NOMO-1 treated with DMSO at 0.1 percent for 48 hours (cell line): ENCODE measurements around the gene MPC2.

Source experiments
- DNase-seq: peaks from one replicate; lab custom pipeline; 2025; ENCODE audit not compliant: unreplicated experiment; lab: John Stamatoyannopoulos, UW

The MPC2 gene

DNA sequence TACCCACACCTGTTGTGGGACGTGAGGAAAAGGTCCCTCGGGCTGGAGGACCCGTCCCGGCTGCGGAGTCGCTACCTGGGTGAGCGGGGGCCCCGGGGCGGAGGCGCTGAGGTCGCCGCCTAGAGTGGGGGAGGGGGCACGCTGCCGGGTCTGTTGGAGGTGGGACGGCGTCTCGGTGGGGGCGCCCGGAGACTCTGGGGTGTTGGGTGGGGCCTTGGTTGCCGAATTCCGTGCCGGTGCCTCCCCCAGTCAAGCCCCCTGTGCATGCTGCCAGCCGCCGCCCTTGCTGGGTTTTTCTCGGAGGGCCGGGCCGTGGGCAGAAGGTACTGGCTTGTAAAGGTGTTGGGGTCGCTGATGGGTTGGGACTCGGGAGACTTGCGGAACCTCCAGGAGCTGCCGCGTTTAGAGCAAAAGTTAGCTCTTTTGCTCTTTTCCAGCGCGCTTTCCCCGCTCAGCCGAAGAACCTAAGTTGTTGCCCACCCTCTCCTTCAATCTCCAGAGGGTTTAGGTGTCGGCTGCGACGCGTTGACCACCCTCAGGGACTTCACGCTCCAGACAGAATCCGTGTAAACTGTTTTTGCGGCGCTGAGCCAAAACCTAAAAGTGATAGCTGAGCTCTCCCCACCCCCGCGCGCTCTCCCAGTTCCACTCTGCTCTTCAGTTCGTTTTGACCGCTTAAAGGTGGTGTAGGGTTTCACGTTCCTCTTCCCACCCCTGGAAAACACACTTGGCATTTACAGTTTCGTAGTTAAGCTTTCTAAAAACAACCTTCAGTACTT, at the start of gene MPC2:
MPC2 (minus strand) TSS at position 143 of the 779 bp plus-strand sequence. CDS start 1,231 bp downstream, outside the sequence.
- peak; percentile 38 for DNase-seq

DNA sequence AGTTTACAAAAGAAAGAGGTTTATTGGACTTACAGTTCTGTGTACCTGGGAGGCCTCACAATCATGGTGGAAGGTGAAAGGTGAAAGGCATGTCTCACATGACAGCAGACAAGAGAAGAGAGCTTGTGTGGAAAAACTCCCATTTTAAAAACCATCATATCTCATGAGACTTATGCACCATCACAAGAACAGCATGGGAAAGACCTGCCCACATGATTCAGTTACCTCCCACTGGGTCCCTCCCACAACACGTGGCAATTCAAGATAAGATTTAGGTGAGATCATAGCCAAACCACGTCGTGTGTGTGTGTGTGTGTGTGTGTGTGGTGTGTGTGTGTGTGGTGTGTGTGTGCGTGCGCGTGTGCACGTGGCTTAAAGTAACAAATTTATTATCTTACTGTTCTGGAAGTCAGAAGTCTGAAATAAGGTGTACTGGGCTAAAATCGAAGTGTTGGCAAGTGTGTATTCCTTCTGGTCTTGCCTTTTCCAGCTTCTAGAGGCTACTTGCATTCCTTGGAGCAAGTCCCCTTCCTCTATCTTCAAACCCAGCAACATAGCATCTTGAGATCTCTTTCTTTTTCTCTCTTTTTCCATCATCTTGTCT, 48.1 kb upstream of the MPC2 start:
- no peak for DNase-seq

DNA sequence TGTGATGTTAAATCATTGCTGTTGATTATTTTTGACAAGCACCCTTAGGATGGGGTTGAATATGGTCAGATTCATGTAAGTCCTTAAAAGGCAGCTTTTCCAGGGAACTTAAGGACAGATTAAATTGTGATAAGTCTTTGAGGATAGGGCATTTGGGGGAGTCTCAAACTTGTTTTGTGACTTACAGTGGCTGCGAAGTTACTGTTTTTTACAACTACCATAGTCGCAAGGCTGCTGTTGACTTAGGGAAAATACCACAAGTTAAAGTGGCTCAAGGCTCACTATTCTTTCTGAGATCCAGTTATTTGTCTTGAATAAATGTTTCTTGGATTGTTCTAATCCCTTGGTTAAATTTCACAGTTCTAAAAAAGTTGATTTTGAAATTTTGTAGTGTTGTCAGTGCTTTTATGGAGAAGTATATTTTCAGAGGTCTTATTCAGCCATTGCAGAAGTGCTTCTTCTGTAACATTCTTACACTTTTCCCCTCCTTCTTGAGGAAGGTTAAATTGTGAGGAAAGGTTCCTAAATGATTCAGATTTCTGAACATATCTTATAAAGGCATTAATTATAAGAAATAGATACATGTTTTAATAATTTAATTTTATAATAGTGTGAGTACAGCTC, 47.0 kb upstream of the MPC2 start:
- no peak for DNase-seq

DNA sequence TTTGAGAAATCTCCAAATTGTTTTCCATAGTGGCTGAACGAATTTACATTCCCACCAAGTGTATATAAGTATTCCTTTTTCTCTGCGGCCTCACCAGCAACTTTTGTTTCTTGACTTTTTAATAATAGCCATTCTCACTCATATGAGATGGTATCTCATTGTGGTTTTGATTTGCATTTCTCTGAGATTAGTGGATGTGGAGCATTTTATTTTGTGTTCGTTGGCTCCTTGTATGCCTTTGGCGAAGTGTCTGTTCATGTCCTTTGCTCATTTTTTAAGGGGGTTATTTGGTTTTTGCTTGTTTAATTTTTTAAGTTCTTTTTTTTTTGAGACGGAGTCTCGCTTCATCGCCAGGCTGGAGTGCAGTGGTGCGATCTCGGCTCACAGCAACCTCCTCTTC, 45.1 kb upstream of the MPC2 start:
- DNase-seq, result no peak

DNA sequence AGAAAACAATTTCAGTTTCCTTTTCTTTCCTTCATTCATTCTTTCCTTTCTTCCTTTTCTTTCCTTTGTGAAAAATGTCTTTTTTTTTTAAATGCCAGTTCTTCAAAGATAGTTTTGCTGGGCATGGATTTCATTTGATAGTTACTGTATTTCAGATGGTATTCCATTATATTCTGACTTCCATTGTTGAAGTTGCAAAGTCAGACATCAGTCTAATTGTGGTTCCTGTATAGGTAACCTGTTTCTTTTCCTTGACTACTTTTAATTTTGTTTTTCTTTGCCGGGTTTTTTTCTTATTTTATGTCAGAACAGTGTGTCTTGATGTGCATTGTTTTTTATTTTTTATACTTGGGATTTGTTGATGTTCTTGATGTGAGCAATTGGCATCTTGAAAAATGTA, 40.4 kb upstream of the MPC2 start:
- no peak for DNase-seq

DNA sequence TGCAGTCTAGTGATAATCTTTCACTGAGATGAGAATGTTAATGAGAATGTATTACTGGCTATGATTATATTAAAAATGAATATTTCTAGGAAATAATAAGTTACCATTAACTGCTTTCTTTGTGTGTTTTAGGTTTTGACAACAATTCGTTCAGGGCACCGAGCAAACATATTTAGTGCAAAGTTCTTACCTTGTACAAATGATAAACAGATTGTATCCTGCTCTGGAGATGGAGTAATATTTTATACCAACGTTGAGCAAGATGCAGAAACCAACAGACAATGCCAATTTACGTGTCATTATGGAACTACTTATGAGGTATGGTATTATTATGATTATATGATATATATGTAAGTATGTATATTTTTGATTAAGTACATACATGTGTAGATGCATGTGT, 37.8 kb upstream of the MPC2 start:
- no peak for DNase-seq

DNA sequence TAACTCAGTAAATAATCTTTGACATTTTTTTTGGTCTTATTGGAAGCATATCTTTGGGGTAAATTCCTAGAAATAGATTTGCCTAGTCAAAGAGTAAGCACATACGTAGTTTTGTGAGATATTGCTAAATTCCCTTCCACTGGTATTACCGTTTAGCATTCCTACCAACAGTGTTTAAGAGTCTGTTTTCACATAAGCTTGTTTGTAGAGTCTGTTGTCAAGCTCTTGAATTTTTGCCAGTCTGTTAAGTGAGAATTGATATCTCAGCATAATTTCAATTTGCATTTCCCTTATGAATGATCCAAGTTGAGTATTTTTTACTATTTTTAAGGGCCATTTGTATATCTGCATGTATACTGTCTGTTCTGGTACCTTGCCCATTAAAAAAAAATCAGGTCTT, 37.0 kb upstream of the MPC2 start:
- no peak for DNase-seq

DNA sequence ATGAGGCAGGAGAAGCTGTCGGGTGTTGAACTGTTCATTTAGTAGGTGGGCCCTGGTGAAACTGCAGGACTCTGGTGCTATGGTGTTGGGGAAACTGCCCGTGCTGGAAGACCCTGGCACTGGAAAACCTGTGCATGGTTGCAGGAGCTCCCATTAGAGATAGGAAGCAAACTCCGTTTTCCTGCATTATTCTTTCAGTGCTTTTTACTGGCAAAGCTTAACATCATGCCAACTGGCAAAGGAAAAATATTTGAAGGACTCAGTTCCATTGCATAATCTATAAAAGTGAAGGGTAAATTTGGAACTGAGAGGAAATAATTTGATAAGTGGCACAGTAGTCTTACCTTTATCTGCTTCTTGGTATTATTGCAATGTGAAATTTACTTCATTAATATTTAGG, 31.7 kb upstream of the MPC2 start:
- DNase-seq, result no peak

DNA sequence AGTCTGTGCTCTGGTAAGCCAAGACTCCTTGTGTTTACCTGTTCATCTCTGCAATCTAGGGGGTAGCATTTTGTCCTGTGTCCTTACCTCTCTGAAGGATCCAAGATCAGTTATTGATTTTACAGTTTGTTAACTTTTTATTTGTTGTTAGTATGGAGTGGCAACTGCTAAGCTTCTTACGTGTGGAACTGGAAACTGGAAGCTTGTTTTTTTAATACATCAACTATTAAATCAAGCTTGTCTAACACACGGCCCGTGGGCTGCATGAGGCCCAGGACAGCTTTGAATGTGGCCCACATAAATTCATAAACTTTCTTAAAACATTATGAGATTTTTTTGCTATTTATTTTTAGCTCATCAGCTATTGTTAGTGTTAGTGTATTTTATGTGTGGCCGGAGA, 29.2 kb upstream of the MPC2 start:
- no peak for DNase-seq

DNA sequence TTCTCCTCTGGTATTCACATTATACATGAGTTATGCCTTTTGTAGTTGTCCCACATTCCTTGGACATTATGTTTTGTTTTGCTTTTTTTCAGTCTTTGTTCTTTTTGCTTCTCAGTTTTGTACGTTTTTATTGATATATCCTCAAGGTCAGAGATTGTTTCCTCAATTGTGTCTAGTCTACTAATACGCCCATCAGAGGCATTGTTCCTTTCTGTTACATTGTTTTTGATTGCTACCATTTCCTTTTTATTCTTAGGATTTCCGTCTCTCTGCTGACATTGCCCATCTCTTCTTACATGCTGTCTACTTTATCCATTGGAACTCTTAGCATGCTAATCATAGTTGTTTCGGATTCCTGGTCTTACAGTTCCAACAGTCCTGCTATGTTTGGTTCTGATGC, 27.8 kb upstream of the MPC2 start:
- no peak for DNase-seq

DNA sequence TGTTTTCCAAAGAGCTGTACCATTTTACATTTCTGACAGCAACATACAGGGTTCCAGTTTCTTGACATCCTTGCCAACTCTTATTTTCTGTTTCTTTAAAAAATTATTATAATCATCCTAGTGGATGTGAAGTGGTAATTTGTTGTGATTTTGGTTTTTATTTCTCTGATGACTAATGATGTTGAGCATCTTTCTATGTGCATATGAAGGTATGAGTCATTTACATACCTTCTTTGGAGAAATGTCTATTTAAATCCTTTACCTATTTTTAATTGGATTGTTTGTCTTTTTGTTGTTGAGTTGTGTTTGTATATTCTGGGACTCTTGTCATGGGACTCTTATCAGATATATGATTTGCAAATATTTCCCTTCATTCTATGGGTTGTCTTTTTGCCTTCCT, 20.8 kb upstream of the MPC2 start:
- DNase-seq, result no peak

DNA sequence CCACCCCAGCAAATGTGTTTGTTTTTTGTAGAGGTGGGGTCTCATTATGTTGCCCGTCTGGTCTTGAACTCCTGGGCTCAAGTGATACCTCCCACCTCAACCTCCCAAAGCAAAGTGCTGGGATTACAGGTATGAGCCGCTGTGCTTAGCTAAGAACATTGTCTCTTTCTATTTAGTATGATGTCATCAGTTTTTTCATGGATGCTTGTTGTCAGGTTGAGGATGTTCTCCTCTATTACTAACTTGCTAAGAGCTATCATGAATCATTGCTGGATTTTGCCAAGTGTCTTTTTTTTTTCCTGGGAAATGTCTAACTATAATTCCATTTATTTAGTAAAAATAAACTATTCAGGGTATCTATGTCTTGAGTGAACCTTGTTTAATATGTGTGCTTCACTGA, 19.0 kb upstream of the MPC2 start:
- no peak for DNase-seq

DNA sequence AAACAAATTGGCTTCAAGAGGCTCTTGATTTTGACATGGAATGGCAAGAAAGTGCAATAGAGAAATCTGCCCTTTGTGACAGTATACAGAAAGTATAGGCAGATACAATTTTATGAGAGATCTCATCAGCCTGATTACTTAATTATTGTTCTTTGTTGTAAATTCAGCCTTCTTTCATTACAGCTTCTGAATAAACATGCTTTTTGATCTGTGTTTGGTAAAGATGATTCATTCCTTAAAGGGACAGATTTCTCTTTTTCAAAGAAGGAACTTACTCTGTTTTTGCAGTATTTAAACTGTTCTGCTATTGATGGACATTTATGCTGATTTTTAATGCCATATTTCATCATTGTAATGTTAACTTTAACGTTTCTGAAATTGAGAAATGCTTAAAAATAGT, 13.7 kb upstream of the MPC2 start:
- peak; percentile 24 for DNase-seq

DNA sequence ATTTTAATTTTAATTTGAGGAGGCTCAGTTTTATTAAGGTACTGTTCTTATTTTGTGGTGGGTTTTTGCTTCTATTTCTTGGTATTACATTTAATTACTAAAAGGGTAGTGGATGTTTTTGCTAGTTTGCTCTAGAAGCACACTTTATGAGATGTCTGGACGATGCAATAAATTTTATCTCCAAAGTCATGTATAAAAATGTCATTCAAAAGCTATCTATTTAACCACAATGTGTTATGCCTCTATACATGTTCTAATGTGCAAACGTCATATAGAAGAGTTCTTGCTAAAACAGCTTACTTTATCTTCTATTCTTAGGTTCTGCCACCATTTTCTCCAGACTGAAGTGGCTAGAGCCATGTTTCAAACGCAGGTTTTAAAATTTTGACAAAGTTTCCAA, 12.9 kb upstream of the MPC2 start:
- no peak for DNase-seq

DNA sequence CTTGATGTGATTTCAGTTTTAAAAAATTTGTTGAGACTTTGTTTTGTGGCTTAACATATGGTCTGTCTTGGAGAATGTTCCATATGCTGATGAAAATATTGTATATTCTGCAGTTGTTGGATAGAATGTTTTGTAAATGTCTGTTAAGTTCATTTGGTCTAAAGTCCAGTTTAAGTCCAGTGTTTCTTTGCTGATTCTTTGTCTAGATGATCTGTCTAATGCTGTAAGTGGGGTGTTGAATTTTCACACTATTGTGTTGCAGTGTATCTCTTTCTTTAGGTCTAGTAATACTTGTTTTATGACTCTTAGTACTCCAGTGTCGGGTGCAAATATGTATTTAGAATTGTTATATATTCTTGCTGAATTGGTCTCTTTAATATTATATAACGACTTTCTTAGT, 10.9 kb upstream of the MPC2 start:
- DNase-seq, result no peak

DNA sequence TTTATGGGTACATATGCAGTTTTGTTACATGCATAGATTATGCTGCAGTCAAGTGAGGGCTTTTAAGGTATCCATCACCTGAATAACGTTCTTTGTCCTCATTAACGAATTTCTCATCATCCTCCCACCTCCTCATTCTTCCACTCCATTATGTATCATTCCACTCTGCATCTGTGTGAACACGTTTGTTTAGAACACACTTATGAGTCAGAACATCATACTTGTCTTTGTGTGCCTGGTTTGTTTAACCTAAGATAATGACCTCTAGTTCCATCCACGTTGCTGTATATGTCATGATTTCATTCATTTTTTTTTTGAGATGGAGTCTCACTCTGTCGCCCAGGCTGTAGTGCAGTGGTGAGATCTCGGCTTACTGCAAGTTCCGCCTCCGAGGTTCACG, 6.7 kb upstream of the MPC2 start:
- no peak for DNase-seq

DNA sequence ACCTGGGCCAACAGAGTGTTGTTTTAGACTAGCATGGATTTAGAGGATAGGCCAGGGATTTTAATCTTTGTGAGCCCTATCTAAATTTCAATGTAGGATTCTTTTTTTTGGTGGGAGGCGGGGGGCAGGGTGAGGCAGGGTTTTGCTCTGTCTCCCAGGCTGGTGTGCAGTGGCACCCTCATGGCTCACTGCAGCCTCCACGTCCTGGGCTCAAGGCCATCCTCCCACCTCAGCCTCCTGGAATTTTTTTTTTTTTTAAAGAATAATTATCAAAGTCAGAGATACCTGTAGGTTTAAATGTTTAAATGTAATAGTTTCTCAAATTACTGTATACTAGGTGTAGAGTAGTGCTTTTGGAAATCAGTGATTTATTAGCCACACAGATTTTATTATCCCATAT, 3.4 kb upstream of the MPC2 start:
- DNase-seq, result no peak

DNA sequence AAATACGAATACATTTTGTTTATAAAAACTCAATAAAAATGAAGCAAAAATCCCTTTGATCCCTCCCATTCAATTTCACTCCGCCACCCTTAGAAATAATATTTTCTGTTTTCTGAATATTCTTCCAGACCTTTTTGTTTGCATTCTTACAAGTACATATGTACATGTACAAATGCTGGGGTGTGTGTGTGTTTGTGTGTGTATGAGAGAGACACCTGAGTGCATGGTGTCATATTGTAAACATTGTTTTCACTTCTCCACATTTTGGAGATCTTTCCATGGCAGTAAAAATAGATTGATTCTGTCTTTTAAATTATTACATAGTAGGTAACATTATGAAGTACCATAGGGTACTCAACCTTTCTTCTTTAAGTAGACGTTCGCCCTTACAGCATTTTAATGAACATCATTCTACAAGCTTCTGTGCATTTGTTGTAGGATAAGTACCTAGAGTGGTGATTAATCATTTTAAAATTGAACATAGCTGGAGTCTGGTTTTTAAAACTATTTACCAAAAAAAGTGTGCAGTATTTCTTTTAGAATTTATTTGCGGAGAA, 1.3 kb upstream of the MPC2 start:
- DNase-seq, result no peak

DNA sequence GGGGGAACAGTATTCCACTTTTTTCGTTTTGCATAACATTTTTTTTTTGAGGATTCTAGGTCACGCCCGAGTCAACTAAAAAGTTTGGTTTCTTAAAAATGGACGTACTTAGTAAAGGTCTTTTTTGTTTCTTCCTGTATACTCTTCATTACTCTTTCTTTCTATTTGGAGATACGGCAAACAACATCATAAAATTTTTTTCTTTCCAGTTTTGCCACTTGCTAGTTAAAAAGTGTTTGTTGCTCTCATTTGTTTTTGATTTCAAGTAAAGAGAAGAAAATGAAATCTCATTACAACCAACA, 788 bp upstream of the MPC2 start:
- DNase-seq, result no peak

DNA sequence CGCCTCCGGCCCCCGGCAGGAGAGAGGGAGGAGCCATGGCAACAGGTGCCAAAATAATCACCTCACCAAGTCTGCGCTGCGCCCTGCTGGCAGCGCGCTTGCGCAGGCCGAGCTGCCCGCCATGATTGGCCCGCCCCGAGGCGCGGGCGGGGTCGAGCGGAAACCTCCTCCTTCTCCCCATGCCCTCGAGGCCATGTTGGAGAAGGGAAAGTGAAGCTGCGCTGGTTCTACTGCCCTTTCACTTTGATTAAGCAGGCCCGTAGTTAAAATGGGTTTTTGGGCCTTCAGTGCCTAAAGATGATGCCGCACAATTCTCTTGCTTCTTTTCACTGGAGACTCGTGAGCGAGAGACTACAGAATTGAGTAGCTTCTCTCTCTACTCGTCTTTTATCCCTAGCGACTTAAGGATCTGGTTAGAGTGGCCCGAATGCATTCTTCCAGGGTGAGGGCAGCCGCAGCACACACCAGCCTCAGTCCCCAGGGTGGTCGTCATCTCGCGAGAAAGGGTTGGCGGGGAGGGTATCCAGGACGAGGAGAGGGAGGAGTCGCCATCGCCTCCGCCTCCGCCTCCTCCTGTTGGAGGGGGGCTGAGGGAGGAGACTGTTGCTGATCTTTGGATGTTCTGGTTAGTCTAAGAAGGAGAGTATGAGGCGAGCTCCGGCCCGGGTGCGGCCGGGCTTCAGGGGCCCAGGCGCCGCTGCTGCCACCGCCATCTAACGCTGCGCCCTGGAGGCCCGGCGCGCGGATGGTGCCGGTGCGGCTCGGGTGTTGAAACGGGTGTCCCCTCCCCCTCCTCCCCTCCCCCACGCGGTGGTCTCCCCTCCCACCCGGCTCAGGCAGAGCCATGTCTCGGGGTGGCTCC, 573 bp downstream of the MPC2 start, which contains the start of gene DCAF6:
DCAF6 (plus strand) TSS at position 616 of the 862 bp plus-strand sequence; CDS start at position 845, 229 bp downstream.
- peak; percentile 98 for DNase-seq
